HTERT RPE-1 (cell line): Measurements from ENCODE around the gene LHPP.

Source experiments
- in situ Hi-C: fragments of 300-500 bp; cut with MboI; formaldehyde crosslinking; loops from 4 replicates; pipeline ENCODE4 v1.14.3; 2020; ENCODE audit warnings: low sequenced_read_pairs

The LHPP gene

GRCh38 chr10:124518366-124518765, 56.7 kb downstream of the LHPP start:
- in situ Hi-C loops = no loop called here

- in situ Hi-C loops = no loop called here
These were observed 59.2 kb downstream of the LHPP start for GRCh38 chr10:124520558-124521428.

GRCh38 chr10:124521429-124521871, 59.8 kb downstream of the LHPP start:
- in situ Hi-C loops = no loop called here

- in situ Hi-C loops = no loop called here
These were observed 60.7 kb downstream of the LHPP start for GRCh38 chr10:124522131-124522932.

- in situ Hi-C loops = no loop called here
These were observed 61.6 kb downstream of the LHPP start for GRCh38 chr10:124522933-124523871.

GRCh38 chr10:124523901-124524300, 62.3 kb downstream of the LHPP start:
- in situ Hi-C loops = no loop called here

- in situ Hi-C loops = no loop called here
These were observed 63.5 kb downstream of the LHPP start for GRCh38 chr10:124524991-124525653.

- in situ Hi-C loops = no loop called here
These were observed 64.4 kb downstream of the LHPP start for GRCh38 chr10:124525751-124526600.

- in situ Hi-C loops = no loop called here
These were observed 65.1 kb downstream of the LHPP start for GRCh38 chr10:124526621-124527267.

- in situ Hi-C loops = no loop called here
These were observed 66.3 kb downstream of the LHPP start for GRCh38 chr10:124527874-124528395.

- in situ Hi-C loops = no loop called here
These were observed 68.1 kb downstream of the LHPP start for GRCh38 chr10:124529661-124530214.

GRCh38 chr10:124530215-124530665, 68.6 kb downstream of the LHPP start:
- in situ Hi-C loops = no loop called here

GRCh38 chr10:124530816-124531215, 69.2 kb downstream of the LHPP start:
- in situ Hi-C loops = no loop called here

GRCh38 chr10:124532106-124532641, 70.6 kb downstream of the LHPP start:
- in situ Hi-C loops = no loop called here

GRCh38 chr10:124532788-124533187, 71.2 kb downstream of the LHPP start:
- in situ Hi-C loops = no loop called here

GRCh38 chr10:124533266-124533665, 71.6 kb downstream of the LHPP start:
- in situ Hi-C loops = no loop called here

GRCh38 chr10:124534231-124534798, 72.7 kb downstream of the LHPP start:
- in situ Hi-C loops = no loop called here
